HG03066 (cell line): ENCODE results near the gene MRAS.

ENCODE experiments used
- ATAC-seq: cut with Tn5 transposase; IDR thresholded peaks from one replicate; pipeline ENCODE4 v1.9.1; 2021; ENCODE audit warnings: low read depth; ENCODE audit not compliant: unreplicated experiment

Gene MRAS

GRCh38 chr3:138347960-138348753, at the start of gene MRAS:
MRAS (plus strand) TSS chr3:138348579; CDS start chr3:138372884, 24,305 bp downstream.
- no peak for ATAC-seq

GRCh38 chr3:138300647-138301046, 47.7 kb upstream of the MRAS start:
- no peak for ATAC-seq

GRCh38 chr3:138303474-138303873, 44.9 kb upstream of the MRAS start:
- no peak for ATAC-seq

GRCh38 chr3:138307899-138308298, 40.5 kb upstream of the MRAS start:
- ATAC-seq, result no peak

GRCh38 chr3:138308783-138309182, 39.6 kb upstream of the MRAS start:
- no peak for ATAC-seq

- ATAC-seq, result no peak
Observed at GRCh38 chr3:138310494-138310893, 37.9 kb upstream of the MRAS start.

- ATAC-seq, result no peak
Observed at GRCh38 chr3:138314751-138315150, 33.6 kb upstream of the MRAS start.

GRCh38 chr3:138317687-138318086, 30.7 kb upstream of the MRAS start:
- no peak for ATAC-seq

GRCh38 chr3:138323971-138324370, 24.4 kb upstream of the MRAS start:
- no peak for ATAC-seq

GRCh38 chr3:138325990-138326389, 22.4 kb upstream of the MRAS start:
- no peak for ATAC-seq

- ATAC-seq, result no peak
Observed at GRCh38 chr3:138326866-138327595, 21.3 kb upstream of the MRAS start.

GRCh38 chr3:138327831-138328230, 20.5 kb upstream of the MRAS start:
- no peak for ATAC-seq

- ATAC-seq, result no peak
Observed at GRCh38 chr3:138328341-138328740, 20.0 kb upstream of the MRAS start.

GRCh38 chr3:138329127-138329983, 19.0 kb upstream of the MRAS start, which contains the start of gene NME9:
NME9 (minus strand) TSS chr3:138329851; CDS start chr3:138329335, 516 bp downstream.
- peak; percentile 78 for ATAC-seq

- ATAC-seq, result no peak
Observed at GRCh38 chr3:138329984-138330293, 18.4 kb upstream of the MRAS start.

- no peak for ATAC-seq
Observed at GRCh38 chr3:138331143-138331894, 17.1 kb upstream of the MRAS start.

GRCh38 chr3:138332472-138333073, 15.8 kb upstream of the MRAS start:
- no peak for ATAC-seq

- no peak for ATAC-seq
Observed at GRCh38 chr3:138334608-138335007, 13.8 kb upstream of the MRAS start.

GRCh38 chr3:138336454-138336999, 11.9 kb upstream of the MRAS start:
- no peak for ATAC-seq

GRCh38 chr3:138338244-138338643, 10.1 kb upstream of the MRAS start:
- ATAC-seq, result no peak
